GM19328 (cell line): ENCODE results near the gene PSMB7.
"Not testable (repeated sequence)": the region's sequence is repeated elsewhere in the genome, so short reads cannot be mapped to it uniquely, and the experiment has no call there.

Source experiments
- ATAC-seq: cut with Tn5 transposase; IDR thresholded peaks from one replicate; pipeline ENCODE4 v1.9.1; 2021; ENCODE audit warnings: mild to moderate bottlenecking, moderate library complexity; ENCODE audit not compliant: unreplicated experiment

PSMB7 gene

DNA sequence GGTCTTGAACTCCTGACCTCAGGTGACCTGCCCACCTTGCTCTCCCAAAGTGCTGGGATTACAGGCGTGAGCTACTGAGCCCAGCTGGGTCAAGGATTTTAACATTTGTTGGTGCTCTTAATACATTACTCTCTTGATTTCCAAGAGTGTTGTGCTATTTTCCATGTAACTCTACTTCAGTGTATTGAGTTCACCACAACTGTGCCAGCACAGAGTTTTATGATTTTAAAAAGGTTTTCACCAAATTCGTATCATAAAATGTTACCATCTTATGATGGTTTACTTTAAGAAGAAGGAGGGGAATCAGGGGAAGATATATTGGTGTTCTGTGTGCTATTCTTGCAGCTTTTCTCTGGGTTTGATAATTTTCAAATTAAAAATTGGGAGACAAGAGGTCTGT is 28.4 kb upstream of the PSMB7 start:
- ATAC-seq, result no peak

DNA sequence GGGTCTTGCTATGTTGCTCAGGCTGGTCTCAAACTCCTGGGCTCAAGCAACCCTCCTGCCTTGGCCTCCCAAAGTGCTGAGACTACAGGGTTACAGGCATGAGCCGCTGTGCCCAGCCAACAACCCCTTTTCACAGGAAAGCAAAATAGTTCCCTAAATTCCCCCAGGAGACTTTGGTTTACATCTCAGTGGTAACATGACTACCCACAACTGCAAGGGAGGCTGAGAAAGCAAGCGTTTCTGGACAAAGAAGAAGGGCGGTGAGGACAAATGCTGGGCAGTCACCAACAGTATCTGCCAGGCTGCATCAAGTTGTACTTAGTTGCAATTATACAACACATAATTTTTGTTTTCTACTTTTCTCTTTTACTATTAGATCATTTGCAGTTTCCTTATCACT is 27.6 kb upstream of the PSMB7 start:
- ATAC-seq, result no peak

DNA sequence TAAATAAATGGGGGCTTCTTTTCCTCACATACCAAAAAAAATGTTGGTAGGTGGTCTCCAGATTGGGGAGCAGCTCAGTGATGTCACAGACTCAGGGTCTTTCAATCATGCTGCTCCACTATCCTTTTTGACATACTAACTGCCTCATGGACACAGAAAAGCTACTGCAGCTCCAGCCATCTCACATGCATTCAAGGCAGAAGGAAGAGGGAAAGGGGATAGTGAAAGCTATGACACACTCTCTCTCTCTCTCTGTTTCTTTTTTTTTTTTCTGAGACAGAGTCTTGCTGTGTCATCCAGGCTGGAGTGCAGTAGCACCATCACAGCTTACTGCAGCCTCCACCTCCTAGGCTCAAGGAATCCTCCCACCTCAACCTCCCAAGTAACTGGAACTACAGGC is 27.1 kb upstream of the PSMB7 start:
- no peak for ATAC-seq

DNA sequence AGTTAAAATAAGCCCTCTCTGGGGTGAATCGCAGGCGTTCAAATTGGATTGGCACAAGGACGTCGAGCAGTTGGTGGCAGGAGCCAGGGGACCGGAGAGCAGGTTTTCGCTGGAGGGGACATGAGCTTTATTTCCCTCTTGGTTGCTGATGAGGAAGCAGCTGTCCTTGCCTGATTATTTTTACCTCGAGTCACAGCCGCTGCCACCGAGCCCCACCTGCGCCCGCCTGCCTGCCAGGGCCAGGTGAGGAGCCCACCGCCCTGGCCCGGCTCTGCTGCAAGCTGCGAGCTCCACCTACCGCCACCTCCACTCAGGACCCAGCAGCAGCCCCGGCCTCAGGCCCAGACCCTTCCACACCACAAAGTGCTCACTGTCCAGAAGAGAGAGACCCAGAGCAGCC is 26.0 kb upstream of the PSMB7 start:
- no peak for ATAC-seq

DNA sequence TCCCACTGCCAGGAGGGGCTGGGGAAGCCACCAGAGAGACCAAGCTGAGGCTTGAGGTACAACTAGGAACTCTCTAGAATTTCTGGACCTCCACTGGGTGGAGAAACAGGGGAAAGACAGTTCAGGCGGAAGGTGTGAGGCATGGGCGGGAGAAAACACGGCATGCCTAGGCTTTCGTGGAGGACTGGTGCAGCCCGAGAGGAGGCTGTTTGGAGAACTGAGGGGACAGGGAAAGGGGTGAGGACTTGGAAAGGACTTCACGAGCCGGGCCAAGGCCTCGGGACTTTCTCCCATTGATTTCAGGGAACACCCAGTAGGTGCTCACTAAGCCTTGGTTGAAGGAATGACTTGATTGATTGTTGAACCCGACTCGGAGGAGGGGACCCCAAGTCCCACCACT is 25.5 kb upstream of the PSMB7 start:
- no peak for ATAC-seq

DNA sequence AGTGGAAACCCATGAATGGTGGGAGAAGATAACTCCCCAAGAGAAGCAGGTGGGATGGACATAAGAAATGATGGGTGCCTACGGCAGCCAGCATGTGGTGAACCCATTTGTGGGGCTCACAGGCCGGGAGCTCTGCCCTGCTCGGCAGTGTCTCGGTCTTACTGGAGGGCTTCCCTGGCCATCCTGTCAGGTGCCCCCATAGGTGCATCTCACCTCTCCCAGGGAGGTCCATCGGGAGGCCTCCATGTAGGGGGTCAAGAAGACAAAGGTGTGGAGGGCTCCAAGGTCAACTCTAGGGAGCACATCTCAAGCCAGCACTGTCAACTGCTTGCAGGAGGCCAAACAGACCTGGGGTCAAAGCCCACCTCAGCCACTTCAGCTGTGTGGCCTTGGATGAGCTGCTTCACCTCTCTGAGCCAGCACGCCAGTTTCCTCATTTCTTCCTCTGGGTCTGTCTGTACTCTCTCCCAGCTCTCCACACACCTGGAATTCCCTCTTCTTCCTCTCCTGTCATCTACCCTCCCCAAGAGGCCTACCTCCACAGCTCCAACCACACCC is 24.5 kb upstream of the PSMB7 start:
- no peak for ATAC-seq

DNA sequence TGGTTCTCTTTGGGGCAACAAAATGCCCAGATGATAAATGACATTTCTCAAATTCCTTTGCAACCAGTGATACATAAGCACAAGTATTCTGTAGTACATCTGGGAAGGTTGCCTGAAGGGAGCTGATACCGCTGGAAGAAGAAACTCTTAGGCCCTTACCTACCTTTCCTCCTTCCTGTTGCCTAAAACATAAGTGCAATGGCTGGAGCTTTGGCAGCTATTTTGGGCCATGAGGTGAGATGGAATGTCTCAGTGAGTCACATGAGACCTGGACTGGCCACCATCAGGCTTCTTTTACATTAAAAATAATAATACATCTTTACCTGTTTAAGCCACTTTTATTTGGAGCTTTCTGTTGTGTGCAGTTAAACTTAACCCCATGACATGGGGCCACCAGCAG is 23.8 kb upstream of the PSMB7 start:
- ATAC-seq, result no peak

DNA sequence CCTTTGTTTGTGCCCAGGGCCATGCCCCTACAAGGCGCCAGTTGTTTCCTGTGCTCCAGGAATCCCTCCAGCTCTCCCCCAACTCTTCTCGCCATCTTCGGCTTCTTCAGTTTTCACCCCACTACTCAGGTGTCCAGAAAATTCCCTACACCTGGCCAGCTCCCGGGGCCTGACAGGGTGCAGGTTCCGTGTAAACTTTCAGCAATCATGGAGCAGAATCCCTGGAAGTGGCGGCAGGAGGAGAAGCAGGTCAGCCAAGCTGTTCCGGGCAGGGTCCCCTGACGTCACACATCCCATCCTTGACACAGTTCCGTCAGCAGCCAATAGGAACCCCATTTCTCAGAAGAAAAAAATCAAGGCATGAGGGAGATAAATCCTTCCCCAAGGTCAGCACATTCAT is 22.8 kb upstream of the PSMB7 start:
- ATAC-seq, result no peak

DNA sequence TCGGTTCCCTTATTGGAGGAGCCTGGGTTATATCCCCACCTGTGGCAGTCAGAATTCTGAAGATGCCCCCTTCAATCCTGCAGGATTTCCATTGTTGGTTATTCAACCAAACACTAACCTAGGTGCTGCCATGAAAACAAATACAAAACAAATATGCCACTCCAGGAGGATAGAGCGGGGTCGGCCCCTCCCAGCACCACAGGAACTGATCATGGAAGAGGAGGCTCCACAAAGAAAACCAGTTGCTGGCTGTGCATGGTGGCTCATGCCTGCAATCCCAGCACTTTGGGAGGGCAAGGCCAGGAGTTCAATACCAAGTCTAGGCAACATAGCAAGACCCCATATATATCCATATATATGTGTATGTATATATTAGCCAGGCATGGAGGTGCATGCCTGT is 21.8 kb upstream of the PSMB7 start:
- ATAC-seq, result no peak

DNA sequence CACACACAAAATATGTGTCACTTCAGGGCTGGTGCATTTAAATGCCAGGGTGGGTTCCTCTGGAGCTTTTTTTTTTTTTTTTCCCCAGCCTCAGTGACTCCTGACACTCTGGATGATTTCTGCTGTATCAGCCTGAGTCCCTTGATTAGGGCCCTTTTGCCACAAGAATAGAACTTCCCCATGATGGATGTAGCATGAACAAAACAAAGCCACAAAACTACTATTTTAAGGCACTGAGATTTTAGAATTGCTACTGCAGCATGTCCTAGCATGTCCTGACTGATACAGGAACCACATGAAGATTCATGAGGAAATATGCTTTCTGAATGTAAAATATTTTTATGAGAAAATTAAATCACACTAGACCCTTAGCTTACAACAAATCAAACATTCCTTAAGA is 21.1 kb upstream of the PSMB7 start:
- no peak for ATAC-seq

DNA sequence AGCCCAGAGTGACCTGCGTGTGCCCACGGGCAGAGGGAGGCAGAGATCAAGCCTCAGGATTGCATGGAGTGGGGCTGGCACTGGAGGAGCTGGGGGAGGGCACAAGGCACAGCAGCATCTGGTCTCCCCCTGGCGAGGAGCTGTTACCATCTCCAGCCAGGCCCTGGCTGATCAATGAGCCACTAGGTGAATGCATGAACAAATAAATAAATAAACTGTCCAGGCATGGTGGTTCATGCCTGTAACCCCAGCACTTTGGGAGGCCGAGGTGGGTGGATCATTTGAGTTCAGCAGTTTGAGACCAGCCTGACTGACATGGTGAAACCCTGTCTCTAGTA is 14.3 kb upstream of the PSMB7 start:
- no peak for ATAC-seq

DNA sequence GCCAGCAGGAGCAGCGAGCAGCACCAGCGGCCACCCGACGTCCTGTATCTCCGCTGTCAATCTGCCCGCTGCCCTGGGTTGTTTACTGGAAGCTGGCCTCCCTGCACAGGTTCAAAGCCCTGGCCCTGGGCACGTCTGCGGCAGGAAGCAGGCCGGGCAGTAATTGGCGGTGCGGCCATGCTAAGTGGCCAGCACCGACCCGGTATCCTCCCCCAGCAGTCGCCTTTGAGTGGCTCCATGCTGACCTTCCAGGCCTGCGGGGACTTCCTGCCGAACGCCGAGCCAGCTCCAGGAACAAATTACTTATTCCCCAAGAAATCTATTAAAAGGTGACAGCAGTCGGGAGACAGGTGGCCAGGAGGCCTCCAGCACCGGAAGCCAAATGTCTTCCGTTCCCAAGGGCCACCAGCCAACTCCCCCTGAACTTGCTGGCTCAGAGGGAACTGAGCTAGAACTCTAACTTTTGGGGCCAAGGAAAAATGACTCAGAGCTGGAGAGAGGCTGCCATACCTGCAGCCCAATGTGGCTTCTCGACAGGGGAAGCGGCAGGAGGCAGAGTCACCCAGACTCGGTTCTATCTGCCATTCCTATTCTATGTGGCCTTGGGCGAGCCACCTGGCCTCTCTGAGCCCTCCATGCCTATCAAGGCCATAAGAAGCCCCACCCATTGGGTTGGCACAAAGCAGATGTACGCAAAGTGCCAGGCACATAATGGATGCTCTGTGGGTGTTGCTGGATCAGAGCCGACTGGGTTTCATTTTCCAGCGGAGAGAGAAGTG is 13.7 kb upstream of the PSMB7 start:
- ATAC-seq, result no peak

DNA sequence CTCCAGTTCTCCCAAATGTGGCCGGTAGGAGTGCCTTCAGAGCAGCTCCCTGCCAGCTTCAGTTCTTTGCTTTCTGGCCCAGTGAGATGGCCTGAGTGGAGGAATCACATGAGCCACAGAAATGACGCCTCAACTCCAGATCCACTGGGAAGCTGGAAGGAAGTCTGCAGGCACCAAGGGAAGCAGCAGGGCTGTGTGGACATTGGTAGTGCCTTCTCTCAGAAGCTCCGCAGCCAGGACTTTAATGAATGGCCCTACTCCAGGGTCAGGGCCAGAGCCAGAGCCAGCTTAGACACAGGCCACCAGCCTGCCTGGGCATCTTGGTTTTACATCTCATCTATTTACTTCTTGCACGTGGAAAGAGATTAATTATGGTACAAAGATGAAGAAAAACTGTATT is 12.0 kb upstream of the PSMB7 start:
- no peak for ATAC-seq

DNA sequence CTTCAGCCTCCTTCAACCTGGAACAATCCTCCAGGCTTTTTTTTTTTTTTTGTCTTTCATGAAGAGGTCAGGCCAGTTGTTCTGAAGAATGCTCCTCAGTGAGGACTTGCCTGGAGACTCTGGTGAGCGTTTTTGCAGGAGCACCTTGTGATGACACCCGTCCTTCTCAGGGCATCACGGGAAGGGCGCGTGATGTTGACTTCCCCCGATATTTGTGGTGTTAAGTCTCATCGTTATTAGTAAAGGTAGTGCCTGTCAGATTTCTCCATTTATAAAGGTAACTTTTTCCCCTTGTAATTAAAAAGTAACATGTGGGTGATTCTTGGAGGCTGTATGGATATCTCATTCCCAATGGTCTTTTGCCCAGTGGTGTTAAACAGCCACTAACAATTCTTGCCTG is 11.1 kb upstream of the PSMB7 start:
- no peak for ATAC-seq

DNA sequence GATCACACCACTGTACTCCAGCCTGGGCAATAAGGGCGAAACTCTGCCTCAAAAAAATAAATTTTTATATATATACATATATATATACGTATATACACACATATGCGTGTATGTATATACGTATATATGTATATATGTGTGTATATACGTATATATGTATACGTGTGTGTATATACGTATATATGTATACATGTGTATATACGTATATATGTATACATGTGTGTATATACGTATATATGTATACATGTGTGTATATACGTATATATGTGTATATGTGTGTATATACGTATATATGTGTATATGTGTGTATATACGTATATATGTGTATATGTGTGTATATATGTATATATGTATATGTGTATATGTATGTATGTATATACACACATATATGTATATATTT is 10.5 kb upstream of the PSMB7 start:
- ATAC-seq, result not testable (repeated sequence)

DNA sequence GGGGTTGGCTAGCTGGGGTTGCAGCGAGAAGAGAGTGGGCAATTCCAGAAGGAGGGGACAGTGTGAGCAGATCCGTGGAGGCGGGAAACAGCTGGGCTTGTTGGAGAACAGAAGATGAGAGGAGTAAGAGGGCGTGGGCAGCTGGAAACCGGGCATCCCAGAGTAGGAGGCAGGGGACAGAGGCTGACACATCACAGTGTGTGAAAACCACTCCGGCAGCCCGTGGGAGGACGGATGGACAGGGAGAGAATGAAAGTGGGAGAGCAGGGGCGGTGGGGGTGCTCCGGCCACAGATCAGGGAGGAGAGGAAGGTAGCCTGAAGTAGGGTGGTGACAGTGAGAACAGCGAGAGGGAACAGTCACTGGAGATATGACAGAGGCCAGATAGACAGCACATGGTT is 8.3 kb upstream of the PSMB7 start:
- no peak for ATAC-seq

DNA sequence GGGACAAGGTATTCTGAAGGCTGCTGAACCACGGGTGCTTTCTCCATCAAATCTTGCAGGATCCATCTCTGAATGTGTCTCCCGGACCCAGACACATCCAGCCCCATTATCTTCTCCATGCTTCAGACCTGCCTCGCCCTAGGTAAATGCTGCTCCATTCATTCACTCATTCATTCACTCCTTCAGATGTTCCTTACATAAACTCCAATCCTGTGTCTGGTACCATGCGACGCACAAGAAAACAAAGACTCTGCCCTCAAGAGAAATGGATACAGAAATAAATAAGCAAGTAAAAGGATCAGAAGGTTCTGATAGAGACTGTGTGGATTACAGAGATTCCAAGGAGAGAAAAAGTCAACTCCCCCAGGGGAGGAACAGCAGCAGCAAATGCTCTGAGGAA is 7.9 kb upstream of the PSMB7 start:
- no peak for ATAC-seq

DNA sequence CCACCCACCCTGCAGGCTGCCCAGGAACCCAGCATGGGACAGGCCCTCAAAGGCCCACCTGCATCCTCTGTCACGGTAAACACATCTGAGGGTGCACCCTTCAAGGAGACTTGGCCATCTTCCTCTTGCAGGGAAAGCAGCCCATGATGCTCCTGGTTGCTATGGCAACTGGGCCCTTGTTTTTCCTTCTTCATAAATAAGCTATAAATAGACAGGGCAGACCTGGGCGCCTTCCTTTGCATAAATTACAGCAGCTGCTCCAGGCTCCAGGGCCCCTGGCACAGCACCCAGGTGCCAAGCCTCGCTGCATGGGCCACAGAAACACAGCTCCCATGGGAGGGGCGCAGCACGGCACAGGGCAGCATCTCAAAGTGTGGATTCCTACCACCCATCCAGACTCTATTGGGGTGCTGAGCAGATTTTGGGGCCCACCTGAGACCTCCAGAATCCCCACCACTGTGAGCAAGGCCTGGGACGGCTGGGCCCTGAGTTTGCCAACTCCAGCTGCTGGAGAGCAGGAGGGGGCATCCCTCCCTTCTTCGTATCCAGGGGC is 5.8 kb upstream of the PSMB7 start:
- ATAC-seq, result no peak

DNA sequence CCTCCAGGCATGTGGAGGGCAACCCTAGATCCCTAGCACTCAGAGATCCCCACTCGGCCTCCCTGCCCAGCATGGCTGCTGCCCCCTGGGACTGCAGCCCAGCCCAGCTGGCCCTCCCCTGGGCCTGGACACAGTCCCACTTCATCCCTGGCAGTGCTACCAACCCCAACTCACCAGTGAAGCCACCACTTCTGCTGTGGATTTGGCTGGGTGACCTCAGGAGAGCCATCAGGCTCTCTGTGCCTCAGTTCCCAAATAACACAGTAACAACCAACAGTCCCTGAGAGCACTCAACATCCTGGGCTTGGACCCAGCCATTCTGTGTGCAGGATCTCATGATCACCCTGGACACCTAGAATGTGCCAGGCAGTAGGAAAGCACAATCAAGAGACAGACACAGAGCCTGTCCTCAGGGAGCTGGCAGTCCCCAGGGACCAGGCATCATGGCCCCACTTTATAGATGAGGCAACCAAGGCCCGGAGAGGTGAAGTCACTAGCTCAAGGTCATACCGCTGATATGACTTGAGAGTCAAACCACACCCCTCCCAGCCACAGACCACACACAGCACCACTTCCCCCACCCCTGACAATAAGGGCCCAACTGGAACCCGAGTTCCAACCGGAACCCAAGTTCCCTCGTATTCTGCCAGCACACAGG is 4.7 kb upstream of the PSMB7 start:
- ATAC-seq, result no peak

DNA sequence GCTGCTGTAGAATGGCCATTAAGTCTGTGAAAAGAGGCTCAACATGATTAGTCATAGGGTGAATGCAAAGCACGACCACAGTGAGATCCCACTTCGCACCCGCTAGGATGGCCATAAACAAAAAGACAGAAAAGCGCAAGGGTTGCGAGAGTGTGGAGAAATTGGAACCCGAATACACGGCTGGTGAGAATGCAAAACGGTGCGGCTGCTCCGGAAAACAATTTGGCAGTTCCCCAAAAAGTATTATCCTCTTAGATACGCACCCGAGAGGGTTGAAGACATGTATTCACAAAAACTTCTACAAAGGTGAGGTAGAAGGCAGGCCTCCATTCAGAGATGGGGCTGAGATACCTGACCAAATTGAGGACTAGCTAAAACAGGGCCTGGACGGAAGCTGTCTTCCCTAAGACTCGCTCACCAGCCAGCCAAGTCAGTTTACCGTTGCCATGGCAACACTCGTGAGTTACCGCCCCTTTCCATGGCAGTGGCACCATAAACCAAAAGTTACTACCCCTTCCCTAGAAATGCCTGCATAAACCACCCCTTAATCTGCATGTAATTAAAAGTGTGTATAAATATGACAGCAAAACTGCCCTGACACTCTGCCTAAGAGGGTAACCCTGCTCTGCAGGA is 726 bp upstream of the PSMB7 start:
- no peak for ATAC-seq

DNA sequence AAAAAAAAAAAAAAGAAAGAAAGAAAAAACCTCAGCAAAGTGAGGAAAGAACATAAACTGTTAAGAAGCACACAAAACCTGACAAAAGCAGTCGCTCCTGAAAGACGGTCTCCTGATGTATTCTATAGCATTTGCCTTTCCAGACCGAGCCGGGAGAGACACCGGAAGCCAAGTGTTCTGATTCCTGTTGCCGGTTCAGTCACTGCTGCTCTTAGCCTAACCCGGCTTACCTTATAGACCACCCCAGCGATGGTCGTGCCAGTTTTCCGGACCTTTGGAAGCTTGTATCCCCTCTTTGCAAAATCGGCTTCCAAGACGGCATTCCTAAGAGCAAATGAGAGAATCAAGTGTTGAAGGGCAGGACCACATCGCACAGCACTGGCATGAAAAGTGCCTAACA is 630 bp downstream of the PSMB7 start:
- no peak for ATAC-seq

DNA sequence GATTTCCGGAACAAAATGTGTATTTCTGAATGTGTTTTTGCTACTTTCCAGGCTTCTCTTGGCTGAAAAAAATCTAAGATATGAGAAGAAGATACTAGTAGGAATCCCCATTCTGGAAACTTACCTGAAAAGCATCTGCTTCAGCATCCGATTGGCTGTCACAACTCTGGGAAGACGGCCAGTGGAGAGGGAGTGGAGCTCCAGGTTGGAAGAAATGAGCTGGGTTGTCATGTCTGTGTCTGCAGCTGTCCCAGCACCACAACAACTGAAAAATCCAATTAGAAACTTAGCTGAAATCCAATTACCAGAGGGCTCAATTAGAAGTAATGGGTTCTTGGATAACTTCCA is 3.0 kb downstream of the PSMB7 start:
- no peak for ATAC-seq
